ENCODE data around the gene MGAT3.

The MGAT3 gene

GRCh38 chr22:39469681-39470450 is 13.1 kb downstream of the MGAT3 start:
- no peak for TF ChIP-seq CTCF (IDR thresholded peaks at IDR 0.05; ENCODE audit: low read depth, low read length, missing control alignments)
- H3K4me3 ChIP-seq (replicated peaks; ENCODE audit: low read depth, low read length), result no peak overlapping the region
- DNase-seq (ENCODE audit: extremely low read depth, low read depth), result no peak

- H3K4me3 ChIP-seq (replicated peaks; ENCODE audit: low read depth, low read length), result no peak overlapping the region
- no peak for DNase-seq (ENCODE audit: extremely low read depth, low read depth)
- no peak for TF ChIP-seq CTCF (IDR thresholded peaks at IDR 0.05; ENCODE audit: low read depth, low read length, missing control alignments)
Observed at GRCh38 chr22:39470451-39471291, 13.9 kb downstream of the MGAT3 start.

DNA sequence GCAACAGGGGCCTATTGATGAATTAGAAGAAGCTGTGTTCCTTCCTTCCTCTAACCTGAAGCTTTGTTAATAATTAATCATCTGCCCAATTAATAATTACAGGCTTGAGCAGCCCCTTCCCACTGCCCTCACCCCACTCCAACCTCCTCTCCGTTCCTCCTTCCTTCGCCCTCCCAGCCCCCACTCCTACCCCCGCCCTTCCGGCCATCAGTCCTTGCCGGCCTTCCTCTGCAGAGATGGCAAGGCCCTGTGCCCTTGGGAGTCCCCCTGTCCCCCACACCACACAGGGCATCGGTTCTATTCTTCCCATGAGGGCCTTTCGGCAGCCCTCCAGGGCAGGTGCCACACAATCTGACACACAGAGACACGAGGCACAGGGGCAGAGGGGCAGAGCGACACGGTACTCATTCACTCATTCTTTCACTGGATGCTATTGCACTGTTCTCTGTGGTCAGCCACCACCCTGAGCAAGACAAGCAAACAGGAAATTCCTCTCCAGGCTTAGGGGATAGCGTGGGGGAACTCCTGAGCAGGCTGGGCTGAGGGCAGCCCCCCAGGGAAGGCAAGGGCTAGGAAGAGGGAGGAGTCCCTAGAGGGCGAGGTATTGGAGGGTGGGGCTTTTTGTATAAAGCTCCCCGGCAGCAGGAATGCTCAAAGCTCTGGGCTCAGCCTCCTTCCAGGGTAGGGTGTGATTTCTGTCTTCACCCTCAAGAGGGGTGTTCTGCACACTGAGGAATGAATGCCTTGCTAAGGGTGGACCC is 14.7 kb downstream of the MGAT3 start:
- H3K4me3 ChIP-seq (replicated peaks; ENCODE audit: low read depth, low read length), result no peak overlapping the region
- TF ChIP-seq CTCF (IDR thresholded peaks at IDR 0.05; ENCODE audit: low read depth, low read length, missing control alignments), result no peak
- DNase-seq (ENCODE audit: extremely low read depth, low read depth), result no peak

- no peak for DNase-seq (ENCODE audit: extremely low read depth, low read depth)
- no peak overlapping the region for H3K4me3 ChIP-seq (replicated peaks; ENCODE audit: low read depth, low read length)
- no peak for TF ChIP-seq CTCF (IDR thresholded peaks at IDR 0.05; ENCODE audit: low read depth, low read length, missing control alignments)
Observed at GRCh38 chr22:39472570-39473556, 16.1 kb downstream of the MGAT3 start.

GRCh38 chr22:39473851-39474250 is 17.0 kb downstream of the MGAT3 start:
- no peak for TF ChIP-seq CTCF (IDR thresholded peaks at IDR 0.05; ENCODE audit: low read depth, low read length, missing control alignments)
- H3K4me3 ChIP-seq (replicated peaks; ENCODE audit: low read depth, low read length), result no peak overlapping the region
- no peak for DNase-seq (ENCODE audit: extremely low read depth, low read depth)

Measured in HFF-Myc (cell line).